Activated CD4-positive, alpha-beta T cell treated with anti-CD3 and anti-CD28 coated beads, Interleukin-2, amount 50 U/mL, for 24 hours (primary cell): ENCODE measurements around the gene HCRTR1.
A peak's percentile ranks its signal among the peaks of the same experiment; 100 is the strongest.
"Not testable (repeated sequence)": the region's sequence is repeated elsewhere in the genome, so short reads cannot be mapped to it uniquely, and the experiment has no call there.

Experiments used
- DNase-seq, 2 donors: peaks; one replicate each; pipeline ENCODE4 v3.0.0-alpha.2; 2020; ENCODE audit warnings: low read depth in 1 of 2, low spot score in 1 of 2

HCRTR1 gene

DNA sequence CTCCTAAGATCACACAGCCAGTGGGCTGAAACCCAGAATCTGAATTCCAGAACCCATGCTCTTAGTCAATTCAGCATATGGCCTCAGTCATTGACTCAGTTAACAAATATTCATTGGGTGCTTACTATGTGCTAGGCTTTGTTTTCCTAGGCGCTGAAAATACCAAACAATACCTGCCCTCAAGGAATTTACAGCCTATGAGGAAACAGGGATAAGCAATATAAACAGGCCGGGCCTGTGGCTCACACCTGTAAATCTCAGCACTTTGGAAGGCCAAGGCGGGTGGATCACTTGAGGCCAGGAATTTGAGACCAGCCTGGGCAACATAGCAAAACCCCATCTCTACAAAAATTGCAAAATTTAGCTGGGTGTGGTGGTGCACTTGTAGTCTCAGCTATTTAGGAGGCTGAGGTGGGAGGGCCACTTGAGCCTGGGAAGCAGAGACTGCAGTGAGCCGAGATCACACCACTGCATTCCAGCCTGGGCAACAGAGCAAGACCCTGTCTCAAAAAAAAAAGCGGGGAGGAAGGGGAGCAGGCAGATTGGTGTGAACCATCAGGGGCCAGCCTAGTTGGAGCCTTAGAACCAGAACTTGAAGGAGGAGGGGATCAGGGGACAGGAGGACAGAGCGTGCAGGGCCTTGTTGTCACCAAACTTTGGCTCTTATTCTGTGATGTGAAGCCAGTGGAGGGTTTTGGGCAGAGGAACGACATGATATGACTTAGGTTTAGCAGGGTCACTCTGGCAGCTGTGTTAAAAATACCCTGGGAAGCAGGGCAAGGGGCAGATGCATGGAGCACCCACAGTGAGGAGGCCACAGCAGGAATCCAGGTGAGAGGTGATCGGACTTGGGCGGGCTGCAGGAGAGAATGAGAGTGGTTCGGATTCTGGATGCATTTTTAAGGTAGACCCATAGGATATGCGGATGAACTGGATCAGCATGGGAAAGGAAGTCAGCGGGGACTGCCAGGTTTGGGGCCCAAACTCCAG, 35.4 kb upstream of the HCRTR1 start:
- no peak for DNase-seq

GRCh38 chr1:31583082-31583994, 34.2 kb upstream of the HCRTR1 start:
- DNase-seq = no peak

GRCh38 chr1:31583995-31584868, 33.3 kb upstream of the HCRTR1 start:
- no peak for DNase-seq

DNA sequence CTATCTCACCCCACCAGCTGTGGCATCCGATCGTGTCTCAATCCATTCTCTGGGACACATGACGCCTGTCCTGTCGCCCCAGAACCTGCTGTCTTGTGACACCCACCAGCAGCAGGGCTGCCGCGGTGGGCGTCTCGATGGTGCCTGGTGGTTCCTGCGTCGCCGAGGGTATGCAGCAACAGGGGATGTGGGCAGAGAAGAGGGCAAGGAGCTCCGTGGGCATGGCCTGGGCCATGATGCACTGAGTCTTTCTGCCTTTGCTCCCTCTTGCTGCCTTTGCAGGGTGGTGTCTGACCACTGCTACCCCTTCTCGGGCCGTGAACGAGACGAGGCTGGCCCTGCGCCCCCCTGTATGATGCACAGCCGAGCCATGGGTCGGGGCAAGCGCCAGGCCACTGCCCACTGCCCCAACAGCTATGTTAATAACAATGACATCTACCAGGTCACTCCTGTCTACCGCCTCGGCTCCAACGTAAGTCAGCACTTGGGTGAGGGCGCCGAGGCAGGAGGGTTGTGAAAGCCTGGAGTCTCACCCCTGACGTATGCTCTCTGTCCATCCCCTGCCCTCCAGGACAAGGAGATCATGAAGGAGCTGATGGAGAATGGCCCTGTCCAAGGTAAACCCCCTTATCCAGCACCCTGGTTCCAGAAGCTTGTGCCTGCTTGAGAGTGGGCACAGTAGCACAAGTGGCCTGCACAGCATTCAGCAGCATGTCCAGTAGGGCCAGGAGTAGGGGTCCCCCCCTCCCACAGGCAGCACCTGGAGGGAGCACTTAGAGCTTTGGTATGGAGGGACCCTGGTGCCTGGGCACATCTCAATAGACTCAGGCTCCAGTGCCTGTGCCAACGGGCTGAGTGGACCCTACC, 32.4 kb upstream of the HCRTR1 start:
- DNase-seq = no peak

DNA sequence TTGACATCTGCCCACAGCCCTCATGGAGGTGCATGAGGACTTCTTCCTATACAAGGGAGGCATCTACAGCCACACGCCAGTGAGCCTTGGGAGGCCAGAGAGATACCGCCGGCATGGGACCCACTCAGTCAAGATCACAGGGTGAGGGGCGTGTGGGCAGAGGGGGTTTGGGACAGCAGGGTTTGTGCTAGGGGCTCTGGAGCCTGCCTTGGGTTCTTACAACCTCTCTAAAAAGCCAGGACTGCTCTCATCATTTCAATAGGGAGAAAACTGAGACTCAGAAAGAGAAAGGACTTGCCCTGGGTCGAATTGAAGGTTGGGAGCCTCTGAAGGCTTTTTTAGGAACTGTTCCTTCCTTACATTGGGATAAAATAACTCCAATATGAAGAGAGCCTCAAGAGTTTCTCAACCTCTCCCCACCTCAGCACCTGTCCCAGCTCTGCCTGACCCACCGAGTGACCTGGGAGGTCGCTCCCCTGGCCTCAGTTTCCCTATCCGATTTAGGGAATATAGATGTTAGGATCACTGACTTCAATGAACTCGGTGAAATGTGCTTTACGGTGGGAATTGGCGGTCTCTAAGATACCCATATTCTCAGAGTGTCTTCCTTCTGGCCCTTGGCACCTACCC, 31.6 kb upstream of the HCRTR1 start:
- no peak for DNase-seq

DNA sequence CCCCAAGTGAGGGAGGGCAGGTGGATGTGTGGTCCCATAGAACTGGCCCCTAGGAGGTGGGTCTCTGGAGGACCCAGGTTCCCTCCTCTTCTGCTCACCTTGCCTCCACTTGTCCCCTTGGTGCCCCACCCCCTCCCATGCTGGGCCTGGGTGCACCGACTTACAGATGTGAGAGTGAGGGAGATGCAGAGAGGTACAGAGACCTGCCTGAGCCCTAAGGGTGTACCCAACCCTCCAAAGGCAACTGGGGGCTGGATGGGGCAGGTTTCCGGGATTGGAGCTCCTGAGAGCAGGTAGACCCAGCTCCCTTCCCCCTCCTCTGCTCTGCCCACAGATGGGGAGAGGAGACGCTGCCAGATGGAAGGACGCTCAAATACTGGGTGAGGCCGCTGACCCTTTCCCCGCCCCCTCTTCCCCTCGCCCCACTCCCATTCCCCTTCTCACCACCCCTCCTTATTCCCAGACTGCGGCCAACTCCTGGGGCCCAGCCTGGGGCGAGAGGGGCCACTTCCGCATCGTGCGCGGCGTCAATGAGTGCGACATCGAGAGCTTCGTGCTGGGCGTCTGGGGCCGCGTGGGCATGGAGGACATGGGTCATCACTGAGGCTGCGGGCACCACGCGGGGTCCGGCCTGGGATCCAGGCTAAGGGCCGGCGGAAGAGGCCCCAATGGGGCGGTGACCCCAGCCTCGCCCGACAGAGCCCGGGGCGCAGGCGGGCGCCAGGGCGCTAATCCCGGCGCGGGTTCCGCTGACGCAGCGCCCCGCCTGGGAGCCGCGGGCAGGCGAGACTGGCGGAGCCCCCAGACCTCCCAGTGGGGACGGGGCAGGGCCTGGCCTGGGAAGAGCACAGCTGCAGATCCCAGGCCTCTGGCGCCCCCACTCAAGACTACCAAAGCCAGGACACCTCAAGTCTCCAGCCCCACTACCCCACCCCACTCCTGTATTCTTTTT, 30.8 kb upstream of the HCRTR1 start:
- no peak for DNase-seq

- DNase-seq = not testable (repeated sequence)
These were observed 30.2 kb upstream of the HCRTR1 start for GRCh38 chr1:31587328-31587699.

DNA sequence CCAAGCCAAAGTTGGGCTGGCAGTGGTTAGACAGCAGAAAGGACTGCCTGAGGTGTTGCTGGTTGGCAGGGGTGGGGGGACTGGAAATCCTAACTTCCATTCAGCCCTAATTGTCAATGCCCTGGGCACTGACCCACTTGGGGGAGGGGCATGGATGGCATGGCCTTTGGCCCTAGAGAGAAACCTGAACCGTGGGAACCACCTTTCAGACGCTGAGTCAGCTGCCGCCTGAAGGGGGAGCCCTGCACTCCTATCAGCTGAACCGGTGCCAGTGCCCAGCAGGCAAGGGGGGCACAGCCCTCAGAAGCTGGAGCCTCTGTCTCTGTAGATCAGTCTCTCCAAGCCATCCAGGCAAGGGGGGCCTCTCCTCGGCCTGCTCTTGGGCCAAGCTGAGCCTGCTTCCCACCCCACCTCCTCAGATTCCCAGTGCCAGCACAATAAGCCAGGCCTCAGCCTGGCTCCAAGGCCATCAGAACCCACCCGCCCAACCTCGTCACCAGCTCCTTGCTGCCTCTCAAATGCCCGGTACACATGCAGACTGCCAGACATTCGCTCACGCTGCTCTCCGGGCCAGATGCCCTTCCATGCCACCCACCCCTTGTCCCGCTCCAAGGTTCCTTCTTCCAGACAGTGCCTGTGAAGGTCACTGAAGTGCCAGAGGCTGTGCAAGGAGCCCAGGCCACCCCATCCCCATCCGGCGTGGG, 29.6 kb upstream of the HCRTR1 start:
- peak; percentile 13 to 21 for DNase-seq

DNA sequence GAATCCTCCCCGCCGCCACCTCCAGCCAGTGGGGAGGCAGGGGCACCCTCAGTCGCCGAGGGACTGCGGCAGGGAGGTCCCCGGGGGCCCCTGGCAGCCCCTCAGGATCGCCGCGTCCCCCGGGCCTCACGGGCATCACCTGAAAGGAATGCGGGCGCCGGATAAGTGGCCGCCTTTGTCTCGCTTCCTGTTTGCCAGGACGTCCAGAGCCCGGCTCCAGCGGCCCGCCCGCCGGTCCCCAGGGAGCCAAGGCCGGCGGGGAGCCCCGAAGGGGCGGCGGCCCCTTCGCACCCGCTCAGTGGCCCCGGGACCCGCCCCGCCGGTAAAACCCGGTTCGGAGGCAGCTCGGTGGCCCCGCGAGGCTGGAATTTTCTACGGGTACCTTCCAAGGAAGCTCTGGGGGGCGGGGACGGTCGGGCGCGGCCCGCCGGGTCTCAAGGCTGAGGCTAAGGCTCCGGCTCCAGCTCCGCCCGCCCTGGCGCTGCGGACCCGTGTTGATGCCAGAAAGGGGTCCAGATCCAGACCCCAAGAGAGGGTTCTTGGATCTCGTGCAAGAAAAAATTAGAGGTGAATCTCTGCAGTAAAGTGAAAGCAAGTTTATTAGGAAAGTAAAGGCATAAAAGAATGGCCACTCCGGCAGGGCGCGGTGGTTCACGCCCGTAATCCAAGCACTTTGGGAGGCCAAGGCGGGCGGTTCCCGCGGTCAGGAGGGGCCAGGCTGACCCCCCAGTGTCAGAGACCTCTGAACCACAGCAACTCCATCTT, 28.6 kb upstream of the HCRTR1 start:
- DNase-seq = no peak

GRCh38 chr1:31591425-31592093, 25.9 kb upstream of the HCRTR1 start:
- DNase-seq = no peak

GRCh38 chr1:31592132-31592531, 25.4 kb upstream of the HCRTR1 start:
- DNase-seq = no peak

DNA sequence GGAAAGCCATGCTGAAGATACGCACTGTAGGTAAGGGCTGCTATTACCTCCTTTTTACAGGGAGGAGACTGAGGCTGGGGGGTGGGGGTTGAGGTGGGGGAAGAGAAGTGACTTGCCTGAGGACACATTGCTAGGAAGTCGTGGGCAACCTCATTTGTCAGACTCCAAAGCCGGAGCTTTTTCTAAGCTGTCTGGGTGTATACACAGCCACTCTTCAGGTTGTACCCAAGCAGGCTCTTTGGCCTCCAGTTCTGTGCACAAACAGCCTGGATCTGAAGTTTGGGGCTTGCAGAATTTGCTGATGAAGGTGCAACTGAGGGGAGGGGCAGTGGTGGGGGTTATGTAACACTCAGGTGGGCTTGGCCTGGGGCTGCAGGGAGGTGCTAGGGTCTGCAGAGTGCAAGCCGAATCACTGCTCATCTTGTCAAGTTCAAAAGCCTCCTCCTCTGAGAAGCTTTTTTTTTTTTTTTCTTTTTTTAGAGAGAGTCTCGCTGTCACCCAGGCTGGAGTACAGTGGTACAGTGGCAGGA, 24.3 kb upstream of the HCRTR1 start:
- DNase-seq = no peak

DNA sequence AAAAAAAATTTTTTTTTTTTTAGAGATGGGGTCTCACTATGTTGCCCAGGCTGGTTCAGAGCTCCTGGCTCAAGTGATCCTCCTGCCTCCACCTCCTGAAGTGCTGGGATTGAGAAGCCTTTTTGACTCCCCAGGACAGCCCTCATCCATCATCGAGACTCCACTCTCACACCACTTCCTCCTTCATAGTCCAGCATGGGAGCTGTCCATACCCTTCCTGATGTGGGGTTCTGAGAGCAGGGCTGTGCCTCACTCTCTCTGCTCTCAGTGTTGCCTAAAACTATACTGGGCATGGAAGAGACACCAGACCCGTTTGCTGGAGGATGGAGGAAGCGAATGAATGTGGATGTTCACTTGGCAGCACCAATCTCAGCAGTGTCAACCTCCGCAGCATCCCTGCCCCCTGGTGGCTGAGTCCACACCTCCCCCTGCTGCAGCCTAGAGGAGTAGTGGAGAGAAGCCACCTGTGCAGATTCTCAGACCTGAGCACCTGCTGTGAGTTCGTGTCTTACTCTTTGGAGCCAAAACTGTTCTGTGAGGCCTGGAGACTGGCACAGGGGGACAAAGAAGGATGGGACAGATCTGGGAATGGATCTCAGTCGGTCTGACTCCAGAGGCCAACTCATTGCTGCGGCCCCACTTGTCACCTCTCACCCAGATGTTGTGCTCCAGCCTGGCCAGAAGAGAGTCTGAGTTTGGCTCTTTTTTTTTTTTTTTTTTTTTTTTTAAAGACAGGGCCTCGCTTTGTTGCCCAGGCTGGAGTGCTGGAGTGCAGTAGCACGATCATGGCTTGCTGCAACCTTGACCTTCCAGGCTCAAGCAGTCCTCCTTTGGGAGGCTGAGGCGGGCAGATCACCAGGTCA, 23.5 kb upstream of the HCRTR1 start:
- DNase-seq = peak in 1 of 2 donors; percentile 37

- DNase-seq = no peak
These were observed 21.4 kb upstream of the HCRTR1 start for GRCh38 chr1:31595836-31596736.
